ENCODE results near the gene LYZL2.

- TF ChIP-seq CTCF (IDR thresholded peaks at IDR 0.05; ENCODE audit: insufficient read depth, low read length) (no peak), REST (IDR thresholded peaks at IDR 0.05; ENCODE audit: insufficient replicate concordance, low read depth) (no peak), POLR2AphosphoS5 (IDR thresholded peaks at IDR 0.05; ENCODE audit: low read depth) (no peak), GABPA (IDR thresholded peaks at IDR 0.05; ENCODE audit: low read depth) (no peak), SPI1 (IDR thresholded peaks at IDR 0.05; ENCODE audit: borderline replicate concordance, low read depth) (peak; percentile 78)
These were observed 33.3 kb upstream of the LYZL2 start for GRCh38 chr10:30662814-30663213.

Data from HL-60 (cell line).